Activated T-cell treated with anti-CD3 and anti-CD28 coated beads, Interleukin-2, amount 50 U/mL, for 24 hours (primary cell): ENCODE data around the gene SP6.

Experiments
- DNase-seq: peaks from one replicate; pipeline ENCODE4 v3.0.0-alpha.2; 2020
- H3K27ac Mint-ChIP-seq: 2 replicates; pipeline ENCODE4 v1.8.0; 2020; ENCODE audit warnings: mild to moderate bottlenecking, mixed read lengths
- H3K27me3 Mint-ChIP-seq: 2 replicates; pipeline ENCODE4 v1.8.0; 2020; ENCODE audit warnings: mixed read lengths
- H3K36me3 Mint-ChIP-seq: 2 replicates; pipeline ENCODE4 v1.8.0; 2020; ENCODE audit warnings: low read depth, mixed read lengths
- H3K4me1 Mint-ChIP-seq: 2 replicates; pipeline ENCODE4 v1.8.0; 2020; ENCODE audit warnings: low read depth, mixed read lengths
- H3K4me3 Mint-ChIP-seq: 2 replicates; pipeline ENCODE4 v1.8.0; 2020; ENCODE audit warnings: mild to moderate bottlenecking, moderate library complexity, mixed read lengths
- H3K9me3 Mint-ChIP-seq: 2 replicates; pipeline ENCODE4 v1.8.0; 2020; ENCODE audit warnings: mixed read lengths

Gene SP6

DNA sequence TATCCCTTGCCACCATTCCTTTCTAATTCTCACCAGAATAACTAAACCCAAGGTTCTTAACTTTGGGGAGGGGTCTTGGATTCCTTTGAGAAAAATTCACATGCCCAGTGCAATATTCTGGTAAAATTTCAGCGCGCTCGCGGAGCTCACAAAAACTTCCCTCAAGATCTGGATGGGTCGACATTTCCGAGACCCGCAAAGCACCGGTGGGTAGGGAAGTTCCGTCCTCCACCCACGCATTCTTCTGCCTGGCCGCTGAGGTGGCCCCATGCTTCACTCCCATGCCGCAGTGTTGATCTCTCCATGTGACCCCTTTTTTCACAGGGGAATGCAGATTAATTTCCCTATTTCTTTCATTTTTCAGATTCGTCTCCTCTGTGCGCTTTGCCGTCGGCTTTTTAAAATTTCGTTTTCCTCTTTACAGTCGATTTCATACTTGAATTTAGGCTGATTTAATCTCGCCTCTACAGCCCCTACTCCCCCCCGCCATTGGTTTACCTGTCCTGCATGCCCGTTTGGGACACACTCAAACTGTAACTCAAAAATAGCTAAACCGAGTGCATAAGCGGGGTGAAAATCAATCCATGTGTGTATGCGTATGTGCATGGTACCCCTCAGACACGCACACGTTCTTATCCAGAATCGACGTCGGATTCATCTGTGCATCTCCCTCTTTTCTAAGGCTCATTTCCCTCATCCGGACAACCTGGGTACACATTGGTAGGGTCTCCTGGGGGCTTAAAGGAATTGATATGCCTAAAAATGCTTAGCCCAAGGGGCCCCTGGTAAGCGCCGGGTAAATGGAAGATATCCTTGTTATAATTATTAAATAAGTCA is 1.4 kb upstream of the SP6 start:
- Mint-ChIP-seq H3K27me3 (peaks cover 90% of the 10 kb centered on the region), H3K36me3 (no peaks in the 10 kb centered on the region), H3K4me3 (no peak overlapping the region), H3K27ac (no peak overlapping the region), H3K4me1 (peaks cover 17% of the 10 kb centered on the region), H3K9me3 (no peaks in the 10 kb centered on the region)
- DNase-seq: no peak

- Mint-ChIP-seq H3K27ac (no peak overlapping the region), H3K4me3 (no peak overlapping the region), H3K27me3 (peaks cover 91% of the 10 kb centered on the region), H3K36me3 (no peaks in the 10 kb centered on the region), H3K4me1 (peaks cover 21% of the 10 kb centered on the region), H3K9me3 (no peaks in the 10 kb centered on the region)
- no peak for DNase-seq
Measured at GRCh38 chr17:47851764-47852112, 775 bp upstream of the SP6 start.

DNA sequence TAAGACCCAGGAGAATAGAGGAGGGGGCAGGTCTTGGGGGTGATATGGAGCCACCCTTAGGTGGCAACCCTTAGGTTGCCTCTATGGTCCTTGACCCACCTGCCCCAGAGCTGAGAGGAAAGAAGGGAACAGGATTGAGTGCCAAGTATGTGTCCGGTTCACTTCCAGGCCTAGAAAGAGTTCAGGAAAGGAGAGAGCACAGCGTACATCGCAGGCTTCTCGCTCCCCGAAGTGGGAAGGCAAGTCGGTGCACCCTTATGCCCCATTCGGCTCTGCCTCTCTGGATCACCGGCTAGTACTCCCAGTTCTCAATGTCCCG is 631 bp downstream of the SP6 start:
- H3K9me3 Mint-ChIP-seq: no peaks in the 10 kb centered on the region
- no peak overlapping the region for H3K27ac Mint-ChIP-seq
- peaks cover 23% of the 10 kb centered on the region for H3K4me1 Mint-ChIP-seq
- H3K4me3 Mint-ChIP-seq: peak overlapping the region; percentile 45
- peaks cover 92% of the 10 kb centered on the region for H3K27me3 Mint-ChIP-seq
- H3K36me3 Mint-ChIP-seq: no peaks in the 10 kb centered on the region
- no peak for DNase-seq

DNA sequence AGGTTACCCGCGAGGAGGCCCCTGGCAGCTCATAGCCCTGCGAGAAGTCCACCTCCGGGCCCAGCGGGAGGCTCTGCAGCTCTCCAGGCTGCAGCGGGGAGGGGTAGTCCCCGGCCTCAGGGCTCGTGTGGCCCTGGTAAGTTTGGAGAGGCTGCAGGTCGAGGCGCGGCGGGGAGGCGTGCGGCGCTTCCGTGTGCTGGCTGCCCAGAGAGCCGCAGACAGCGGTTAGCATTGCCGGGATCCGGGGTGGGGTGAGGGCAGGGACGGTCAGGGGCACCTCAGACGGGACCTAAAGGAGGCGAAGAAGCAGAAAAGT is 2.8 kb downstream of the SP6 start:
- Mint-ChIP-seq H3K4me1 (peaks cover 25% of the 10 kb centered on the region), H3K27ac (no peak overlapping the region)

GRCh38 chr17:47847341-47848197 is 3.4 kb downstream of the SP6 start:
- peaks cover 83% of the 10 kb centered on the region for H3K27me3 Mint-ChIP-seq
- peak; percentile 52 for DNase-seq
- peaks cover 28% of the 10 kb centered on the region for H3K4me1 Mint-ChIP-seq
- no peaks in the 10 kb centered on the region for H3K9me3 Mint-ChIP-seq
- no peak overlapping the region for H3K27ac Mint-ChIP-seq
- no peaks in the 10 kb centered on the region for H3K36me3 Mint-ChIP-seq
- no peak overlapping the region for H3K4me3 Mint-ChIP-seq

More for the DNA sequence above, 2.8 kb downstream of the SP6 start:
- Mint-ChIP-seq H3K4me3 (no peak overlapping the region), H3K36me3 (no peaks in the 10 kb centered on the region), H3K27me3 (peaks cover 87% of the 10 kb centered on the region), H3K9me3 (no peaks in the 10 kb centered on the region)
- DNase-seq: no peak

- Mint-ChIP-seq H3K9me3 (no peaks in the 10 kb centered on the region), H3K27ac (no peak overlapping the region), H3K27me3 (peaks cover 75% of the 10 kb centered on the region), H3K36me3 (no peaks in the 10 kb centered on the region), H3K4me3 (no peak overlapping the region), H3K4me1 (peaks cover 26% of the 10 kb centered on the region)
- DNase-seq: no peak
Measured at GRCh38 chr17:47846716-47847340, 4.1 kb downstream of the SP6 start.

DNA sequence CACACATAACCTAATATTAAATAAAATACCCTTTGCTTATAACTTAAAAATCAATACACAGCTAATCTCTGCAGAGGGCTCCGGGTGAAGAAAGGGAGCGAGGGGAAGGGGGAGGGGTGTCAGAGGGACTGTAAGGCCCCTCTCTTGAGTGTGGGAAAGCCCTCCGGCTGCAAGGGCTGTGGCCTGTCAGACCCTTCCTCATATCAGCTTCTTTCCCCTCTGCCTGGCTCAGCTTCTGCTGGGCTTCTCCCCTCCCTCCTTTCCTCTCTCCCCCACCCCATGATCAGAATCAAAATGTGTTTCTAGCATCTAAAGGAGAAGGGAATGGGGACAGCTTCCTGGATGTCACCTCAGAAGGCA is 5.3 kb downstream of the SP6 start:
- Mint-ChIP-seq H3K4me3 (no peak overlapping the region), H3K27ac (no peak overlapping the region), H3K4me1 (peaks cover 30% of the 10 kb centered on the region), H3K9me3 (no peaks in the 10 kb centered on the region), H3K27me3 (peaks cover 70% of the 10 kb centered on the region), H3K36me3 (peaks cover 2% of the 10 kb centered on the region)
- no peak for DNase-seq

- no peak overlapping the region for H3K27ac Mint-ChIP-seq
- peaks cover 64% of the 10 kb centered on the region for H3K27me3 Mint-ChIP-seq
- H3K9me3 Mint-ChIP-seq: no peaks in the 10 kb centered on the region
- DNase-seq: no peak
- H3K36me3 Mint-ChIP-seq: peaks cover 4% of the 10 kb centered on the region
- peaks cover 31% of the 10 kb centered on the region for H3K4me1 Mint-ChIP-seq
- H3K4me3 Mint-ChIP-seq: no peak overlapping the region
Measured at GRCh38 chr17:47844814-47845715, 5.9 kb downstream of the SP6 start.

GRCh38 chr17:47844227-47844626 is 6.7 kb downstream of the SP6 start:
- Mint-ChIP-seq H3K36me3 (peaks cover 4% of the 10 kb centered on the region), H3K27me3 (peaks cover 56% of the 10 kb centered on the region), H3K27ac (no peak overlapping the region), H3K4me3 (no peak overlapping the region), H3K9me3 (no peaks in the 10 kb centered on the region), H3K4me1 (peaks cover 34% of the 10 kb centered on the region)
- no peak for DNase-seq

DNA sequence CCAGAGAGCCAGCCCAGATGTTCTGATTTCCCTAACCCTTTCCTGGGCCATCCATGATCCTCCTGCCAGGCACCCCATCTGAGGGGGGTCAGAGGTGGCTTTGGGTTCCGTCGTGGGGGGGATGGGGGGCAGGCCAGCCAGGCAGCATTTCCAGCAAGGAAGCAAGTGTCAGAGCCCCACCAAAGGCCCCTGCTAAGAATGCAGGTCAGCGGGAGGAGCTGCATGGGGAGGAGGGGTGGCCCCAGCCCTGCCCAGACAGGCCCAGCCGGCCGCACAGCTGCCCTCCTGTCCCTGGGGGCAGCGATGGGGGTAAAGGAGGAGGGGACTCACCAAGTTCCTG is 7.6 kb downstream of the SP6 start:
- peaks cover 47% of the 10 kb centered on the region for H3K27me3 Mint-ChIP-seq
- DNase-seq: no peak
- peaks cover 37% of the 10 kb centered on the region for H3K4me1 Mint-ChIP-seq
- no peaks in the 10 kb centered on the region for H3K9me3 Mint-ChIP-seq
- H3K4me3 Mint-ChIP-seq: no peak overlapping the region
- H3K27ac Mint-ChIP-seq: no peak overlapping the region
- peaks cover 10% of the 10 kb centered on the region for H3K36me3 Mint-ChIP-seq

DNA sequence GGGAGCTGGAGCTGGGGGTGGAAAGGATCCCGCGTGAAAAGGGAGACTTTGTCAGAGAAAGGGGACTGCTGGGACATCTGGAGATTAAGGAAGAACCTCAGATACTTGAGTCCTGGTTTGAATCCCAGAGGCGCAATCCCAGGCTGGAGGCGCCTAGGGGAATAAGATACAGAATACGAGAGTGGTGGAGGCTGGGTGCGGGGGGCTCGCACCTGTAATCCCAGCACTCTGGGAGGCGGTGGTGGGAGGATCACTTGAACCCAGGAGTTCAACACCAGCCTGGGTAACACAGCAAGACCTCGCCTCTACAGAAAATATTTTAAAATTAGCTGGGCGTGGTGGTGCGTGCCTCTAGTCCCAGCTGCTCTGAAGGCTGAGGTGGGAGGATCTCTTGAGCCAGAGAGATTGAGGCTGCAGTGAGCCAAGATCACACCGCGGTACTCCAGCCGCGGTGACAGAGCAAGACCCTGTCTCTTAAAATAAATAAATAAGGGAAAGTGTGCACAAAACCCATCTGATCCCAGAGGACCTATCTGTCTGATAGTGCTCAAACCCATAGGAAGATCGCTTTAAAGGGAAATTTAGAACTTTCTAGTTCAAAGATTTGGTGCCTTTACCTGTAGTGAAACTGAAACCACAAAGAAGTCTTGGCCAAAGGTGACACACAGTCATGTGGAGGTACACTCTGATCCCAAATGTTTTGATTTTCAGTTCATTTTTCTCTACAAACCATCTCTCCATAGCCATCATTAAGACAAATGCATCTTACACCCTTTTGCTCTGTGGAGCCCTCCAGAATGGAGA is 9.3 kb downstream of the SP6 start:
- H3K27me3 Mint-ChIP-seq: peaks cover 32% of the 10 kb centered on the region
- peaks cover 25% of the 10 kb centered on the region for H3K36me3 Mint-ChIP-seq

DNA sequence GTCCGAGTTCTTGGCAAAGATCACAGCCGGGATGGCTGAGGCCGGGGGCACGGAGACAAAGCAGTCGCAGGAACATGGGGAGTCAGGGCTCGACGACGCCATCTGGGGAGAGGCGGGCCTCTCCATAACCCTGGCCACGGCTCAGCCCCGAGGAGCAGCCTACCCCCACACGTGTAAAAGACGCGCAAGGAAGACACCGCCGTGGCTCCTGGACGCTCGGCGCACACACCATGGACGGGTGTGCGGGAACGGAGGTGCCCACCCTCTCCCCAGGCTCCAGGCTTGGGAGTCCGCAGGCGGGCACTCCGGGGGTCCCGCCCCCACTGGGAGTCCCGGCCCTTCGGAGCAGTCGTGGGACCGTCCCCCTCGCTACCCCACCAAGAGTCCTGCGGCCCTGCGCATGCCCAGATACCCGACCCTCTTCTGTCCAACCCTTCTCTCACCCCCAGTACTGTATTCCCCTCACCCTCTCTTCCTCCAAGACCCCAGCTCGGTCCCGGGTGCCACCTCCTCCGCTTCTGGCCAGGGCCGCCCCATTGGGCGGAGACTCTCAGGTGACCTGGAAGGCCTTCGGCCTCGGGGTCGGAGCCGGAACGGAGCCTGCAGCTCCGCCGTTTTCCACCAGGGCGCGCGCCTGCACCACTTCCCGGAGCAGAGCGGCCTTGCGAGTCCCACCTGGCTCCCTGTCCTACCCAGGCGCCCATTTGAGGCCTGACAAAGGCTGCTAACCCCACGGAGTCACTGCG is 10.0 kb downstream of the SP6 start, which contains the start of gene SCRN2:
Gene SCRN2 (minus strand): TSS at position 532 of the 746 bp plus-strand sequence. CDS start 430 bp downstream, at position 102.
- peak; percentile 97 for DNase-seq

More for the DNA sequence above, 9.3 kb downstream of the SP6 start:
- Mint-ChIP-seq H3K4me3 (peak overlapping the region; percentile 89), H3K27ac (peak overlapping the region; percentile 93), H3K4me1 (peaks cover 30% of the 10 kb centered on the region), H3K9me3 (no peaks in the 10 kb centered on the region)
- DNase-seq: no peak

More for the DNA sequence above, 10.0 kb downstream of the SP6 start, which contains the start of gene SCRN2:
- peaks cover 24% of the 10 kb centered on the region for H3K27me3 Mint-ChIP-seq
- H3K4me3 Mint-ChIP-seq: peak within 1 kb of the TSS; percentile 89
- H3K9me3 Mint-ChIP-seq: no peaks in the 10 kb centered on the region
- H3K4me1 Mint-ChIP-seq: peaks cover 31% of the 10 kb centered on the region
- peaks cover 26% of the 10 kb centered on the region for H3K36me3 Mint-ChIP-seq
- H3K27ac Mint-ChIP-seq: peak within 1 kb of the TSS; percentile 93
